H1 (cell line): ENCODE data around the gene PTPMT1. TPM values are rescaled to one million over a fixed set of nuclear protein-coding genes. Genes with fewer than 3 reads are reported as not detected.

Experiments
- CTCF ChIA-PET: fragments of 300-600 bp; sonication (Branson Sonifier 250); formaldehyde crosslinking; loops from one replicate; lab custom pipeline; 2021; ENCODE audit not compliant: partially characterized antibody; lab: Charles Lee
- POLR2A ChIA-PET: fragments of 300-600 bp; sonication (Branson Sonifier 250); formaldehyde crosslinking; loops from one replicate; lab custom pipeline; 2021; ENCODE audit warnings: inconsistent platforms; ENCODE audit not compliant: partially characterized antibody; lab: Charles Lee
- DNase-seq, 2 experiments: peaks; one replicate each; pipeline versions ENCODE4 v3.0.0 to v3.0.0-alpha.2; 2010 to 2022; ENCODE audit warnings: low spot score in 2 of 2, low read depth in 1 of 2, mixed read lengths in 1 of 2
- FAIRE-seq: peaks from 2 replicates; lab custom pipeline; 2011; peaks lifted over from hg19 to GRCh38; lab: Jason Lieb, UNC
- H2AFZ ChIP-seq: 2 replicates; pipeline ENCODE4 v1.8.1; 2012; ENCODE audit warnings: low read length, inconsistent platforms
- H2AK5ac ChIP-seq: 2 replicates; pipeline ENCODE4 v1.6.1; 2013; ENCODE audit warnings: low read depth, low read length
- H2BK120ac ChIP-seq: replicated peaks from 2 replicates; pipeline ENCODE3; 2013; ENCODE audit warnings: low read depth, low read length, inconsistent platforms
- H2BK12ac ChIP-seq: 2 replicates; pipeline ENCODE4 v1.6.1; 2013; ENCODE audit warnings: low read depth, low read length
- H2BK15ac ChIP-seq: 2 replicates; pipeline ENCODE4 v1.6.1; 2013; ENCODE audit warnings: low read length
- H2BK20ac ChIP-seq: 2 replicates; pipeline ENCODE4 v1.6.1; 2013; ENCODE audit warnings: low read length
- H2BK5ac ChIP-seq: 2 replicates; pipeline ENCODE4 v1.6.1; 2013; ENCODE audit warnings: low read depth, low read length
- H3K14ac ChIP-seq: 2 replicates; pipeline ENCODE4 v1.6.1; 2013; ENCODE audit warnings: inconsistent platforms; ENCODE audit not compliant: insufficient read length
- H3K18ac ChIP-seq: 2 replicates; pipeline ENCODE4 v1.6.1; 2013; ENCODE audit warnings: low read length; ENCODE audit errors: extremely low read depth
- H3K23ac ChIP-seq: 2 replicates; pipeline ENCODE4 v1.6.1; 2013; ENCODE audit warnings: inconsistent platforms; ENCODE audit not compliant: insufficient read length
- H3K23me2 ChIP-seq: 2 replicates; pipeline ENCODE4 v1.6.1; 2013; ENCODE audit warnings: low read depth, low read length
- H3K27ac ChIP-seq: 2 replicates; pipeline ENCODE4 v1.6.1; 2011; ENCODE audit warnings: low read depth, low read length, inconsistent platforms
- H3K27me3 ChIP-seq, 4 experiments: replicated peaks in 1 of 4; 1 replicate in 1 of 4; 2 replicates in 3 of 4; pipeline versions ENCODE4 v1.6.1 to v1.8.1; 2011 to 2013; ENCODE audit warnings: low read length in 3 of 4, mild to moderate bottlenecking in 3 of 4, inconsistent platforms in 2 of 4, mixed read lengths in 2 of 4, moderate library complexity in 1 of 4; ENCODE audit not compliant: control insufficient read depth in 3 of 4, insufficient read depth in 3 of 4; ENCODE audit errors: extremely low read depth in 1 of 4
- H3K36me3 ChIP-seq, 4 experiments: 2 replicates each; pipeline versions ENCODE4 v1.6.1 to v1.8.1; 2011 to 2013; ENCODE audit warnings: mild to moderate bottlenecking in 4 of 4, low read length in 3 of 4, moderate library complexity in 2 of 4, control low read depth in 1 of 4, inconsistent platforms in 1 of 4; ENCODE audit not compliant: insufficient read depth in 4 of 4, control insufficient read depth in 2 of 4
- H3K4ac ChIP-seq: replicated peaks from 2 replicates; pipeline ENCODE3; 2013; ENCODE audit warnings: low read length, low read depth, mixed read lengths, inconsistent platforms; ENCODE audit not compliant: insufficient read length
- H3K4me1 ChIP-seq, 4 experiments: replicated peaks in 1 of 4; 1 replicate in 1 of 4; 2 replicates in 3 of 4; pipeline versions ENCODE4 v1.6.1 to v1.8.1; 2011 to 2013; ENCODE audit warnings: low read length in 3 of 4, inconsistent platforms in 2 of 4, mixed read lengths in 1 of 4; ENCODE audit not compliant: insufficient read depth in 4 of 4, control insufficient read depth in 3 of 4
- H3K4me2 ChIP-seq, 2 experiments: 2 replicates each; pipeline versions ENCODE4 v1.6.1 to v1.8.1; 2011 to 2013; ENCODE audit warnings: low read depth in 2 of 2, low read length in 2 of 2, control low read depth in 1 of 2, inconsistent platforms in 1 of 2, mild to moderate bottlenecking in 1 of 2; ENCODE audit not compliant: insufficient read depth in 1 of 2
- H3K4me3 ChIP-seq, 4 experiments: fragments of 200-600, 300-600 bp in 1 of 4; sonication (generic), shearing (Covaris generic), sonication (Bioruptor Twin) in 1 of 4; 2 replicates each; pipeline versions ENCODE4 v1.5.1 to v1.8.1; 2011 to 2016; ENCODE audit warnings: low read length in 4 of 4, low read depth in 3 of 4, control low read depth in 2 of 4, inconsistent platforms in 2 of 4, mild to moderate bottlenecking in 2 of 4, mixed read lengths in 1 of 4, moderate library complexity in 1 of 4; ENCODE audit not compliant: insufficient read depth in 2 of 4; ENCODE audit errors: extremely low read depth in 1 of 4
- H3K56ac ChIP-seq: replicated peaks from 2 replicates; pipeline ENCODE3; 2013; ENCODE audit warnings: low read depth, mild to moderate bottlenecking, mixed read lengths, low read length, inconsistent platforms; ENCODE audit not compliant: insufficient read length
- H3K79me1 ChIP-seq: 2 replicates; pipeline ENCODE4 v1.6.1; 2013; ENCODE audit warnings: low read depth, low read length, control low read depth
- H3K79me2 ChIP-seq, 2 experiments: 2 replicates each; pipeline versions ENCODE4 v1.6.1 to v1.8.1; 2012 to 2013; ENCODE audit warnings: low read length in 2 of 2, mild to moderate bottlenecking in 2 of 2, inconsistent platforms in 1 of 2; ENCODE audit not compliant: insufficient read depth in 2 of 2, control insufficient read depth in 1 of 2
- H3K9ac ChIP-seq, 4 experiments: replicated peaks in 1 of 4; 1 replicate in 1 of 4; 2 replicates in 3 of 4; pipeline versions ENCODE4 v1.6.1 to v1.8.1; 2011 to 2013; ENCODE audit warnings: low read depth in 3 of 4, low read length in 3 of 4, control low read depth in 2 of 4, mild to moderate bottlenecking in 2 of 4, moderate library complexity in 2 of 4, inconsistent platforms in 1 of 4; ENCODE audit errors: extremely low read depth in 1 of 4
- H3K9me3 ChIP-seq, 2 experiments: 2 replicates each; pipeline versions ENCODE4 v1.6.1 to v1.8.1; 2012 to 2013; ENCODE audit warnings: mild to moderate bottlenecking in 2 of 2, moderate library complexity in 2 of 2, control low read depth in 1 of 2, inconsistent platforms in 1 of 2, low read depth in 1 of 2, low read length in 1 of 2, mixed read lengths in 1 of 2; ENCODE audit not compliant: insufficient read depth in 2 of 2
- H4K20me1 ChIP-seq, 2 experiments: replicated peaks in 1 of 2; 2 replicates each; pipeline versions ENCODE3 to v1.8.1; 2011 to 2013; ENCODE audit warnings: inconsistent platforms in 2 of 2, low read length in 2 of 2, mild to moderate bottlenecking in 1 of 2; ENCODE audit not compliant: insufficient read depth in 2 of 2, control insufficient read depth in 1 of 2
- H4K5ac ChIP-seq: 2 replicates; pipeline ENCODE4 v1.6.1; 2013; ENCODE audit warnings: low read length, low read depth, mixed read lengths, inconsistent platforms; ENCODE audit not compliant: insufficient read length
- H4K8ac ChIP-seq: 2 replicates; pipeline ENCODE4 v1.8.0; 2013; ENCODE audit warnings: mild to moderate bottlenecking, moderate library complexity, low read length, inconsistent platforms; ENCODE audit not compliant: insufficient read depth; ENCODE audit errors: extremely low read depth
- H4K91ac ChIP-seq: replicated peaks from 2 replicates; pipeline ENCODE3; 2013; ENCODE audit warnings: low read length, mixed read lengths, inconsistent platforms; ENCODE audit not compliant: insufficient read length
- GABPA ChIP-seq: IDR thresholded peaks from 2 replicates; pipeline ENCODE4 v1.6.1; 2011; ENCODE audit warnings: mild to moderate bottlenecking, low read length, moderate library complexity, borderline replicate concordance; ENCODE audit not compliant: insufficient read depth
- RBBP5 ChIP-seq: IDR thresholded peaks from 2 replicates; pipeline ENCODE4 v1.7.1; 2012; ENCODE audit warnings: low read depth, mild to moderate bottlenecking, inconsistent platforms, low read length, moderate library complexity, borderline replicate concordance
- SRF ChIP-seq: IDR thresholded peaks from 2 replicates; pipeline ENCODE4 v1.6.1; 2011; ENCODE audit warnings: mild to moderate bottlenecking, low read depth, low read length, moderate library complexity
- TAF7 ChIP-seq: optimal IDR thresholded peaks from 2 replicates; pipeline ENCODE3; 2011; ENCODE audit warnings: low read depth, mild to moderate bottlenecking, inconsistent platforms, low read length, moderate library complexity, borderline replicate concordance
- ZNF274 ChIP-seq: IDR thresholded peaks from 2 replicates; pipeline ENCODE4 v1.7.0; 2012; ENCODE audit warnings: low read length, borderline replicate concordance; ENCODE audit errors: extremely low read depth
- WGBS, 2 experiments: shearing (Covaris generic) in 1 of 2; methylation state at CpG; one replicate each; pipeline versions ENCODE4 v1.1.6 to v1.1.7; 2013 to 2015; ENCODE audit warnings: low lambda C conversion rate in 2 of 2, mixed read lengths in 2 of 2, inconsistent platforms in 1 of 2, low coverage in 1 of 2, missing lambda C conversion rate in 1 of 2; ENCODE audit not compliant: insufficient replicate concordance in 2 of 2, insufficient coverage in 1 of 2, insufficient read length in 1 of 2; ENCODE audit errors: extremely low coverage in 1 of 2, missing lambda C conversion rate in 1 of 2; 5-methylcytosine and 5-hydroxymethylcytosine counted together
- polyA plus RNA-seq, 7 experiments: library from polyadenylated mRNA; depleted of rRNA in 3 of 7; stranded (reverse) in 5 of 7; unstranded in 2 of 7; fragments of >200 nt in 5 of 7; fragments of 200-250 nt in 2 of 7; gene quantifications; 1 replicate in 5 of 7; 2 replicates in 1 of 7; 4 replicates in 1 of 7; pipeline versions ENCODE4 v1.2.1 to v1.2.3, GENCODE V29; 2011 to 2013; ENCODE audit warnings: missing spikeins in 2 of 7, mixed read lengths in 2 of 7
- total RNA-seq: library from RNA; stranded (reverse); fragmentation: NEBNext Ultra II Directional; extraction: Animal tissue kit (Norgen Biotek cat#: 25700); gene quantifications from 2 replicates; pipeline ENCODE4 v1.2.1, GENCODE V29; 2021
- TF ChIP-seq, protein P1 (sequence below), 3 experiments: IDR thresholded peaks; 1 replicate in 2 of 3; 2 replicates in 1 of 3; pipeline versions ENCODE4 v1.5.1 to v1.6.1; 2011; ENCODE audit warnings: low read length in 3 of 3, mild to moderate bottlenecking in 3 of 3, inconsistent platforms in 2 of 3, low read depth in 1 of 3, moderate library complexity in 1 of 3; ENCODE audit not compliant: insufficient read depth in 1 of 3; ENCODE audit errors: control extremely low read depth in 1 of 3

PTPMT1 gene
- total and polyA plus RNA-seq, 2 of the 8 experiments (the other 6 are each of a cell fraction or from before 2014, with no cell fraction given), result 44.8 to 105 TPM

DNA sequence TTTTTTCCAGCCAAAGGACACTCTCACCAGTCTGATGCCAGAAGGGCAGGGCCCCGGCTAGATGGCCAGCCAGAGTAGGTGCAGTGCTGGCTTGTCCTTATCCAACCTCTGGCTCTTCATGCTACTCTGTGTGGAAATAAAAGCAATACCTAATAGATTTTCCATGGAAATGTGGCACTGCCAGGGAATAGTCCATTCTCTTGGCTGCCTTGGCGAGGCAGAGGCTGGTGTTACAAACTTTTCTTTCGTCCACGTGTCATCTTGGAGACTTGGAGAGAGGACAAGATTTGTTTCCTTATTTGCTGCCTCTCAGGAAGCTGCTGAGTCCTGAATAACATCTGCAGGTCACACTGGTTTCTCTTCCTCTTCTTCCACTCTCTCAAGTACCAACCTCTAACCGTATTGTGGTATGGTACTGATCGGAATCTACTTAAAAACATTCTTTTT is 46.0 kb downstream of the PTPMT1 start:
- H2BK15ac ChIP-seq, result no peak overlapping the region
- H3K36me3 ChIP-seq, result no peaks in the 10 kb centered on the region; a peak in 1 of 8 replicates
- H4K5ac ChIP-seq, result no peak overlapping the region
- CTCF ChIA-PET, result interaction anchor here (1.3 to 1.4 kb wide), 2 partner anchors 9 to 26 kb away, joined by 4 read pairs; no protein-coding TSS in a partner anchor
- H3K9ac ChIP-seq, result no peak overlapping the region
- H2BK12ac ChIP-seq, result no peak overlapping the region
- no peak overlapping the region for H3K56ac ChIP-seq
- H3K9me3 ChIP-seq, result no peaks in the 10 kb centered on the region
- no peak overlapping the region for H2BK5ac ChIP-seq
- no peaks in the 10 kb centered on the region for H3K23me2 ChIP-seq
- H3K4ac ChIP-seq, result no peak overlapping the region
- H3K23ac ChIP-seq, result no peak overlapping the region
- H3K27ac ChIP-seq, result no peak overlapping the region
- H3K4me3 ChIP-seq, result no peak overlapping the region
- H4K8ac ChIP-seq, result no peak overlapping the region
- no peak overlapping the region for H2AK5ac ChIP-seq
- DNase-seq, result no peak
- H2BK20ac ChIP-seq, result no peak overlapping the region
- no peaks in the 10 kb centered on the region for H3K79me1 ChIP-seq
- FAIRE-seq, result no peak
- no peak overlapping the region for H3K4me2 ChIP-seq
- H3K79me2 ChIP-seq, result no peaks in the 10 kb centered on the region
- 92% methylated on average over 6 of the region's 6 CpGs; no CpG with 5 or more reads in 1 of the 2 experiments for WGBS, 2 experiments
- POLR2A ChIA-PET, result interaction anchor here (0.6 to 1.9 kb wide), 6 partner anchors 8 to 33 kb away, joined by 3 to 8 read pairs (median 3); partner anchors contain the start of genes KBTBD4 and NDUFS3
- H3K27me3 ChIP-seq, result no peaks in the 10 kb centered on the region
- TF ChIP-seq SRF, result no peak
- no peak for TF ChIP-seq ZNF274
- TF ChIP-seq TAF7, result no peak
- no peak for TF ChIP-seq GABPA
- TF ChIP-seq RBBP5, result no peak
- TF ChIP-seq, protein P1, sequence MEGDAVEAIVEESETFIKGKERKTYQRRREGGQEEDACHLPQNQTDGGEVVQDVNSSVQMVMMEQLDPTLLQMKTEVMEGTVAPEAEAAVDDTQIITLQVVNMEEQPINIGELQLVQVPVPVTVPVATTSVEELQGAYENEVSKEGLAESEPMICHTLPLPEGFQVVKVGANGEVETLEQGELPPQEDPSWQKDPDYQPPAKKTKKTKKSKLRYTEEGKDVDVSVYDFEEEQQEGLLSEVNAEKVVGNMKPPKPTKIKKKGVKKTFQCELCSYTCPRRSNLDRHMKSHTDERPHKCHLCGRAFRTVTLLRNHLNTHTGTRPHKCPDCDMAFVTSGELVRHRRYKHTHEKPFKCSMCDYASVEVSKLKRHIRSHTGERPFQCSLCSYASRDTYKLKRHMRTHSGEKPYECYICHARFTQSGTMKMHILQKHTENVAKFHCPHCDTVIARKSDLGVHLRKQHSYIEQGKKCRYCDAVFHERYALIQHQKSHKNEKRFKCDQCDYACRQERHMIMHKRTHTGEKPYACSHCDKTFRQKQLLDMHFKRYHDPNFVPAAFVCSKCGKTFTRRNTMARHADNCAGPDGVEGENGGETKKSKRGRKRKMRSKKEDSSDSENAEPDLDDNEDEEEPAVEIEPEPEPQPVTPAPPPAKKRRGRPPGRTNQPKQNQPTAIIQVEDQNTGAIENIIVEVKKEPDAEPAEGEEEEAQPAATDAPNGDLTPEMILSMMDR (IDR thresholded peaks at IDR 0.05; ENCODE audit: control extremely low read depth in 1 of 3, insufficient read depth in 1 of 3, low read depth in 1 of 3, low read length in 3 of 3), result no peak
- H3K18ac ChIP-seq, result no peak overlapping the region
- no peak overlapping the region for H2AFZ ChIP-seq
- H3K4me1 ChIP-seq, result no peaks in the 10 kb centered on the region; a peak in 1 of 7 replicates
- H2BK120ac ChIP-seq, result no peak overlapping the region
- H3K14ac ChIP-seq, result no peak overlapping the region
- no peaks in the 10 kb centered on the region for H4K20me1 ChIP-seq
- no peak overlapping the region for H4K91ac ChIP-seq
